TTC549 (cell line): ENCODE results near the gene BLTP1.
"Not testable (repeated sequence)": the region's sequence is repeated elsewhere in the genome, so short reads cannot be mapped to it uniquely, and the experiment has no call there.

Source experiments
- FAIRE-seq: peaks from 2 replicates; lab custom pipeline; 2012; peaks lifted over from hg19 to GRCh38; lab: Jason Lieb, UNC

BLTP1 gene, protein sequence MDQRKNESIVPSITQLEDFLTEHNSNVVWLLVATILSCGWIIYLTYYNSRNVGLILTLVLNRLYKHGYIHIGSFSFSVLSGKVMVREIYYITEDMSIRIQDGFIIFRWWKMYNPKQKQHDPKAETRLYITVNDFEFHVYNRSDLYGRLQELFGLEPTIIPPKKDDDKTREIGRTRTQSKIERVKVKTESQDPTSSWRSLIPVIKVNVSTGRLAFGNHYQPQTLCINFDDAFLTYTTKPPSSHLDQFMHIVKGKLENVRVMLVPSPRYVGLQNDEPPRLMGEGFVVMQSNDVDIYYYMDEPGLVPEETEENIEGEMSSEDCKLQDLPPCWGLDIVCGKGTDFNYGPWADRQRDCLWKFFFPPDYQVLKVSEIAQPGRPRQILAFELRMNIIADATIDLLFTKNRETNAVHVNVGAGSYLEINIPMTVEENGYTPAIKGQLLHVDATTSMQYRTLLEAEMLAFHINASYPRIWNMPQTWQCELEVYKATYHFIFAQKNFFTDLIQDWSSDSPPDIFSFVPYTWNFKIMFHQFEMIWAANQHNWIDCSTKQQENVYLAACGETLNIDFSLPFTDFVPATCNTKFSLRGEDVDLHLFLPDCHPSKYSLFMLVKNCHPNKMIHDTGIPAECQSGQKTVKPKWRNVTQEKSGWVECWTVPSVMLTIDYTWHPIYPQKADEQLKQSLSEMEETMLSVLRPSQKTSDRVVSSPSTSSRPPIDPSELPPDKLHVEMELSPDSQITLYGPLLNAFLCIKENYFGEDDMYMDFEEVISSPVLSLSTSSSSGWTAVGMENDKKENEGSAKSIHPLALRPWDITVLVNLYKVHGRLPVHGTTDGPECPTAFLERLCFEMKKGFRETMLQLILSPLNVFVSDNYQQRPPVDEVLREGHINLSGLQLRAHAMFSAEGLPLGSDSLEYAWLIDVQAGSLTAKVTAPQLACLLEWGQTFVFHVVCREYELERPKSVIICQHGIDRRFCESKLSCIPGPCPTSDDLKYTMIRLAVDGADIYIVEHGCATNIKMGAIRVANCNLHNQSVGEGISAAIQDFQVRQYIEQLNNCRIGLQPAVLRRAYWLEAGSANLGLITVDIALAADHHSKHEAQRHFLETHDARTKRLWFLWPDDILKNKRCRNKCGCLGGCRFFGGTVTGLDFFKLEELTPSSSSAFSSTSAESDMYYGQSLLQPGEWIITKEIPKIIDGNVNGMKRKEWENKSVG (N-terminal part only)

DNA sequence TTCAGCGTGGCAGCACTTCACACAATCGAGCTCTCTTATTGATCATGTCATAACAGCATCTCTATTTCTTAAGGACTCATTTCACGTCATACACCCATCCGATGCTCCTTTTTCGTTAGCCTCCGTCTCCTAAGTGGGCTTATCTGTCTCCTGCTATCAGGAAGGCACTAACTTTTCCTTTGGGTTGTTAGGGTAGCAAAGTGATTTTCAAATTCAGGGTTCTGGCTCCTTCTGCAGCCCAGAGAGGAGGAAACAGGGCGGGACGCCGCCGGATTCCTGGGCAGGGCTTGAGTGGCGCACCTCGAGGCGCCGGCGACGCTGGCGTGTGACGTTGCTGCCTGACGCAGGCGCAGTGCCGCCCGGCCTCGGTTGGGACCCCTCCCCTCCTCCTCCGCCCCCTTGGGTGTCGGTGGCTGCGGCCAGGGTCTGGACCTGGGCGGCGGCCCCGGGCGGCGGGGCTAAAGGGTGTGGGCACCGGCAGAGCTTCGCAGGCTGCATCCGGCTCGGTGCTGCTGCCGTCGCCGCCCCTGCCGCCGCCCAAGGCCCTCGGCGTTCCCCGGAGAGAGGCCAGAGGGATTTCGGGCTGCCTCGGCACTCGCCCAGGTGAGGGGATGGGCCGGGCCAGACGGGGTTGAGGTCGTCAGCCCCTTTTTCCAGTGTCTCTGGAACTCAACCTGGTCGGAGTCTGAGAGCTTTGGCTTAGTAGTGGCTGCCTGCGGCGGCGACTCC, at the start of gene BLTP1:
Gene BLTP1, plus strand, starts transcription at position 350 of the 729 bp plus-strand sequence. CDS start 18,317 bp downstream, outside the sequence.
- FAIRE-seq, result no peak

DNA sequence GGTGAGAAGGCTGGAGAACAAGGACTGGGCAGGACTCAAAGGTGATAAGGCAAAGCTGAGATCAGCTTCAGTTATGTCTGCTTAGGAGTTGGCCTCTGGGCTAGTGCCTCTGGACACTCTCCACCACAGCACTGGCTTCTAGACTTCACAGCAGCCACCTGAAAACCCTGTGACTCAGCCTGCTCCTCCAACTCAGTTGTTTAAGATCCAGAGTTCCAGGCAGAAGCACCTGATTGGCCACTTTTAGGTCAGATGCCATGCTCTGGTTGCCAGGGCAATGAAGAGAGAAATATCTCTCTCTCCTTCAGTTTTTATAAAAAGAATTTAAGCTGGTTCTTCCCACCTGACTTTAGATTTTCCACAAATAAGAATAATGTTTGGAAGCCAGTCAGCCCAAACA, 47.9 kb upstream of the BLTP1 start:
- no peak for FAIRE-seq

DNA sequence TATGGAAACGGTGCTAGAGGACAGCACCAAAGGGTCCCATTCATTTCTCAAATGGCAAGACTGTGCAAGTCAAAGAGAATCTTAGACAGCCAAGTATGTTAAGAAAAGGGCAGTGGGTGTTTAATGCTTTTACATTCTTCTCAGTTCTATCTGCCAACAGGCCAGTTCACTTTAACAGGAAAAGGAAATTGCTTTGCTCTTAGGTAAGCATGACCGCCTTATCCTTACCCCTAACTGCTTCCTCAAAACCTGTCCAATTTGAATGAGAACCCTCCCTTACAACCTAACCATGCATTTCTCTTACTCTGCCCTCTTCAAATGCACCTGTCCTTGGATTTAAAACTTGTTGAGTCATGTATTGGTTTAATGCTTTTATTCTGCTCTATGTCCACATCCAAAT, 44.5 kb upstream of the BLTP1 start:
- no peak for FAIRE-seq

DNA sequence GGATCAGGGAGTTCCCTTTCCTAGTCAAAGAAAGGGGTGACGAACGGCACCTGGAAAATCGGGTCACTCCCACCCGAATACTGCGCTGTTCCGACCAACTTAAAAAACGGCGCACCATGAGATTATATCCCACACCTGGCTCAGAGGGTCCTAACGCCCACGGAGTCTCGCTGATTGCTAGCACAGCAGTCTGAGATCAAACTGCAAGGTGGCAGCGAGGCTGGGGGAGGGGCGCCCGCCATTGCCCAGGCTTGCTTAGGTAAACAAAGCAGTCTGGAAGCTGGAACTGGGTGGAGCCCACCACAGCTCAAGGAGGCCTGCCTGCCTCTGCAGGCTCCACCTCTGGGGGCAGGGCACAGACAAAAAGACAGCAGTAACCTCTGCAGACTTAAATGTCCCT, 41.8 kb upstream of the BLTP1 start:
- not testable (repeated sequence) for FAIRE-seq

DNA sequence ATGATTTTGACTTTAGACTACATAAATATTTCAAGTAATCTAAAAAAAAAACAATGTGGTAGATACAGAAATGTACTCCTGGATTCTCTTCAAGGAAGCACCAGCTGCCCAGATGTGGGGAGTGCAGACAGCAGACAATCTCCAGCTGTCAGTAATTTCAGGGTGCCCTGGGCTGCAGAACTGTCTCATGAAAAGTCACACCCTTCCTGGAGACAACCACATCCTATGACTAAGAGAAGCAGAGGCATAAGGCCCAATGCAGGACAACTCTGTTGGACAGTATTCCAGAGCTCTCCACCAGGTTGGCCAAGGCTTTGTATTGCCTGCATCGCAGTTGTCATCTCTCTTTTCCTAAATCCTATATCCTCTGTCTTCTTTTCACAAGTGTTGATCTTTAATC, 34.4 kb upstream of the BLTP1 start:
- FAIRE-seq, result no peak

DNA sequence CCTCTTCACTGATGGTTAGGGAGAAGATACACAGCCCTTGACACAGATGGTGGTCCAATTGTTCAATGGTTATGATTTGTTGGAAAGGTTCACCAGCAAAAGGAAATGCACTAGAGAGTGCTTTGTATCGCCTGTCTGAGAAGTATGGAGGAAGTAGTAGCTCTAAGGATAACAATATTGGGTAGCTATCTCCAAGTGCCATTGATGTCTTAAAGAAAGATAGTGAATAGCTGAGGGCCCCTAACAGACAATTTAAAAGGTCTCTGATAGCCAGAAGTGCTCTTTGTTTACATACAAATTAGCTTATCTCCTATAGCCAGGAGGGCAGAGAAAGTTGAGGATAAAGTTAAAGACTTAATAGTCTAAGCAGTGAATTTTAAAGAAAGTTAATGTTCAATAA, 33.9 kb upstream of the BLTP1 start:
- no peak for FAIRE-seq

DNA sequence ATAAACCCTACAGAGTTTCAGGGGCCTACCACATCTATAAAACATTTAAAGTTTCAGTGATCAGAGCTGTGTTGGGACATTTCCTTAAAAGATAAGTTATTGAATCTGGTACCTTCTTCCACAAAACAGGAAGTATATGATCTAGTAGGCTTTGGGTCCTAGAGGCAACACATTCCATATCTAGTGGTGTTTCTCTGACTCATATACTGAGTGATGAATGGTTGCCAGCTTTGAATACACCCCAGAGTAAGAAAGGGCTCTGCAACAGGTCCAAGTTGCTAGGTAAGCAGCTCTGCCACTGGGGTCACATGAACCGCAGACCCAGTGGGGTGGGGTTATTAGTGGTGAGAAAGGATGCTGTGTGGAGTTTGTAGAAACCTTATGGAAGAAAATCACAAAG, 32.4 kb upstream of the BLTP1 start:
- FAIRE-seq, result no peak

DNA sequence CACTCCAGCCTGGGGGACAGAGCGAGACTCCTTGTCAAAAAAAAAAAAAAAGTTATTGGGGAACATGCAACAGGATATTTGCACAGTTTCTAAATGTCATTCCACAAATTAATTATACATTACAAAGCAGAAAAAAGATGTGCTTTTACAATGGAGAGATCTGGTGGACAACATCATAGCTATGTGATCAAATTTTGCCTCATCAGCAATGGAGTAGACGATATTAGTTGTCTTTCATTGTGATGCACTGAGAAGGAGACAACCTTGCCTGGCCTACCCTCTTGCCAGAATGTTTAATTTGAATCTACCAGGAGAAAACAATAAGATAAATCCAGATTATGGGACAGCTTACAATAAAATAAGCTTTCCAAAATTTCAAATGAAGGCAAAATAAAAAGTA, 30.5 kb upstream of the BLTP1 start:
- FAIRE-seq, result no peak

DNA sequence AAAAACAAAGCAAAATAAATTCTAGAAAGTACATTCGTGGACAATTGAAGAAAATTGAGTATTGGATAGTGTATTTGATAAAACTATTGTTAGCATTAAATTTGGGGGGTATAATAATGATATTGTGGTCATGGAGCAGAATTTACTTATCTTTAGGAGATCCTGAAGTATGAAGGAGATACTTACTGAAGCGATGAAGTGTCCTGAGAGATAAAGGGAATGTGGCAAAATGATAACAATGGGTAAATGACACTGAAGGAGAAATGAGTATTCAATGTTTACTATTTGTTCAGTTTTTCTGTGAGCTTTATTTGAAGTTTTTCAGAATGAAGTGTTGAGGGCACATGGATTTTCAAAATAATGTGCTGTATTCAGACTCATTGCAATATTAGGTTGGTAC, 30.0 kb upstream of the BLTP1 start:
- FAIRE-seq, result no peak

DNA sequence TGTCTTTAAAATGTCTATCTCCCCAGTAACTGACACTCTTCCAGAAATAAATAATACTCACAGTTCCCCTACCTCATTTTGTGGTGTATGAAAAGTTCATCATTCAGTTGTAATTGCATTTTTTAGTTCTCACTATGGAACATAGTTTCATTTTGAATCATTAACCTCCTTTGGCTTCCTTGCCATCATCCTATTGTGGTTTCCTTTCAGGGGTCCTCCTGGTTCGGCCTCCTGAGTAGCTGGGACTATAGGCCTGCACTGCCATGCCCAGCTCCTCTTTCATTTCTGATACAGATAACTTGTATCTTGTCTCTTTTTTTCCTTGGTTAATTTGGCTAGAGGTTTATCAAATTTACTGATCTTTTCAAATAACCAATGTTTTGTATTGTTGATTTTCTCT, 23.1 kb upstream of the BLTP1 start:
- FAIRE-seq, result no peak

DNA sequence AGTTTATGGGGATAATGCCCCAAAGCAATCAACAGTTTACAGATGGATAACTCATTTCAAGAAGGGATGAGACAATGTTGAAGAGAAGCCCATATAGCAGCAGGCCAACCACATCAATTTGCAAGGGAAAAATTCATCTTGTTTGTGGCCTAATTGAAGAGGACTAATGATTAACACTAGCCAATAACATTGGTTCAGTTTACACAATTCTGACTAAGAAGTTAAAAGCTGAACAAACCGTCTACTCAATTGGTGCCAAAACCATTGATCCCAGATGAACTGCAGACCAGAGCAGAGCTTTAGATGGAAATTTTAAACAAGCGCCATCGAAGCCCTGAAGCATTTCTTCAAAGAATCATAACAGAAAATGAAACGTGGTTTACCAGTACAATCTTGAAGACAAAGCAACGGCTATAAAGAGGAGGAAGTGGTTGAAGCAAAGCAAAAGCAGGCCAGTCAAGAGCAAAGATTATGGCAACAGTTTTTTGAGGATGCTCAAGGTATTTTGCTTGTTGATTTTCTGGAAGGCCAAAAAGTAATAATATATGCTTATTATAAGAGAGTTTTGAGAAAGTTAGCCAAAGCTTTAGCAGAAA, 20.5 kb upstream of the BLTP1 start:
- FAIRE-seq, result no peak

DNA sequence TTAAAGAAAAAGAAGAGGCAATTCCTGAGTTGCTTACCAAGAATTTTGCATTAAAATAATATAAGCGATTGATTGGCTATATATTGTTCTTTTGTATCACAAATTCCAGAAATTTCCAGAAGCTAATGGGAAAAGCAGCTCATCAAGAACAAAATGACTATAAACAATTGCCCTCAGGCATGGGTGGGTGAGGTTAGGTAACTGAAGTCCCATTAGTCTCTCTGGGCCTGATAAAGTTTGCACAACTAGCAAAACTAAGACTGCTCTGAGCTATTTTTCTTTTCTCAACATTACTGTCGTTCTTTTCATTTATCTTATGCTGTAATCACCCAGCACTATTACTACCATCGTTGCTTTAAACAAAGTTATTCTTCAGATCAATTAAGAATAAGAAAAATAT, 19.2 kb upstream of the BLTP1 start:
- no peak for FAIRE-seq

DNA sequence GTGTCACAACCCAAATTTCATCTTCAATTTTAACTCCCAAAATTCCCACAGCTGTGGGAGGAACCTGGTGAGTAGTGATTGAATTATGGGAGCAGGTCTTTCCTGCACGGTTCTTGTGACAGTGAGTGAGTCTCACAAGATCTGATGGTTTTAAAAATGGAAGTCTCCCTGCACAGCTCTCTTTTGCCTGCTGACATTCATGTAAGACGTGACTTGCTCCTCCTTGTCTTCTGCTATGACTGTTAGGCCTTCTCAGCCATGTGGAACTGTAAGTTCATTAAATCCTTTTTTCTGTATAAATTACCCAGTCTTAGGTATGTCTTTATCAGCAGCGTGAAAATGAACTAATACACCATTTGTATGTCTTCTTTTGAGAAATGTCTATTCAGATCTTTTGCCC, 13.0 kb upstream of the BLTP1 start:
- FAIRE-seq, result no peak

DNA sequence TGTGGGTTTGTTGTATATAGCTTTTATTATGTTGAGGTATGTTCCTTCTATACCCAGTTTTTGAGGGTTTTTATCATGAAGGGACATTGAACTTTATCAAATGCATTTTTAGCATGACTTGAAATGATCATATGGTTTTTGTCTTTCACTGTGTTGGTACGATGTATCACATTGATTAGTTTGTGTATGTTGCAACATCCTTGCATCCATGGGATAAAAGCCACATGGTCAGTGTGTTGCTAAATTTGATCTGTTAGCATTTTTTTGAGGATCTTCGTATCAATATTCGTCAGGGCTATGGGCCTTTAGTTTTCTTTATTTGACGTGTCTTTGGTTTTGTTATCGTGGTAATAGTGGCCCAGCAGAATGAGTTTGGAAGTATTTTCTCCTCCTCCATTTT, 11.3 kb upstream of the BLTP1 start:
- FAIRE-seq, result no peak

DNA sequence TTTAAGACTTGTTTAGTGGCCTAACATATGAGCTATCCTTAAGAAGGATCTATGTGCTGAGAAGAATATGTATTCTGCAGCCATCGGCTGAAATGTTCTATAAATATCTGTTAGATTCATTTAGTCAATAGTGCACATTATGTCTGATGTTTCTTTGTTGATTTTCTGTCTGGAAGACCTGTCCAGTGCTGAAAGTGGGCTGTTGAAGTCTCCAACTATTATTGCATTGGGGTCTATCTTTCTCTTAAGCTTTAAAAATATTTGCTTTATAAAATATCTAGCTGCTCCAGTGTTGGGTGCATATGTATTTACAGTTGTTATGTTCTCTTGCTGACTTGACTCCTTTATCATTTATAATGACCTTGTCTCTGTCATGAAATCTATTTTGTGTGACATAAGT, 9.4 kb upstream of the BLTP1 start:
- no peak for FAIRE-seq

DNA sequence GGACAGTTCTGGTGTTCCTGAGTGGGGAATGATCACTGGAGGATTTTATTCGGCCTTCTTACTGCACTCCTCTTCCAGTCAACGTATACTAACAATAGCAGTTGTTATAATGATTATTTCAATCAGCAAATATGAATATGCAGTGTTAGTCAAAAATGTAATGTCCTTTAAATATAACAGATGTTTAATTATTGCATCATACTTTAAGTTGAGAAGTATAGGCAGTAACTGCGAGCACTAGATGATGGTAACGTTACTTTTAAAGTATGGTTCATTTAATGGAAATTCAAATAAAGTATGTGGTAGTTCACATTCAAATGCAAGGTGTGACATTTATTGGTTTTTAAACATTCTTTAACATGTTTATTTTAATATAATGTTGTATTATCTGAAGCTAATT, 5.5 kb upstream of the BLTP1 start:
- no peak for FAIRE-seq

DNA sequence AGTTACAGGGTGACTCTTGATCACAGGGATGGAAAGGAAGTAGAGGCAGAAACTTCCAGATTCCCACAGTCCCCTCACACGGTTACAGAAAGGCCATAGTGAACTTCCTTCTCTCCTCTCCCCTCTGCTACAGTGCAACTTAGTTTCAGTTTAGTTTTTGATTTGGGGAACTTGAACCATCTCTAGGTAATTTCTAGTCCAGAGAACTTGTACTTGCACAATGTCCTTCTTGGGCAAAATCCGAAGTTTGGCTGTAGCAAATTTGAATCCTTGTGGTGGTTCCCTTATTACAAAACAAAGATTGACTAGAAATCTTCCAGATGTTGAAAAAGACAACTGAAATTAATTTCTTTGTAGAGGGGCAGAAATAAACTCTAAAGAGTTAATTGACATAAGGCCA, 1.2 kb upstream of the BLTP1 start:
- no peak for FAIRE-seq

DNA sequence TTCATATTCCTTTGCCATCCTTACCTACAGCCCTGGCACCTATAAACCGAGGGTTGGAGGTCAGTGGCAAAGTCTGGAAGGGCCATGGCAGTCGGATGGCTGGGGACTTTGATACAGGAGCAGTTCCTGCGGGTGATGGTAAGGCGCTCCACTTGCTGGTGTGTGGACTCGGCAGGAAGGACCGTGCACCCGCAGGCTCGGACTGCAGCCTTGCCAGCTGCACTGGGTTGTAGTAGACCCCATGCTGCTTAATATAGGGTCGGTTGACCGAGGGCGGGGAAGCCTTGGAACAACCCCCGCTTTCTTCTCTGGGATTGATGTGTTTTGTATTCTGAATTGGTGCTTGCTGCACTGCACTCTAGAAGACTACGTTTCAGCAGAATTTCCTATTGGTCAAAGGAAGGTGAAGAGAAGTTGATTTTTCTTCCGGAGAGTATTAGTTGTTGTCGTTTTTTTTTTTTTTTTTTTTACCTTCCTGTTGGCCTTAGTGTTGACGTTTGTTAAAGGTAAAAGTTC, 638 bp downstream of the BLTP1 start:
- FAIRE-seq, result no peak

DNA sequence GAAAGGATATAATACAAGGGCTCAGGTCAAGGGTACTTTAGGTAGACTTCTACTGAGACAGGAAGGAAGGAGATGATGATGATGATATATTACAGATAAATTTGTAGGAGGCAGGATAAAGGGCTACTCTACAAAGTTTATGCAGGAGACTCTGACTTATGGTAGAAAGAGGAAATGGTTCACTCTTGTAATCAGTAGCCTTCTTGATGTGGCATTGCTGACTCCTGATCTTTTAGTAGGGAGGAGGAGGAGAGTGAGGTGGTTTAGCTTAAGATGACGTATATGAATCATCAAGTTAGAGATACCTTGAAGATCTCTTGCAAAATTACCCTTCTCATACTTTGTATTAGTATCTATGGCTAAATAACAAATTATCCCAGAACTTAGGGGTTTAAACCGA, 4.7 kb downstream of the BLTP1 start:
- FAIRE-seq, result no peak

DNA sequence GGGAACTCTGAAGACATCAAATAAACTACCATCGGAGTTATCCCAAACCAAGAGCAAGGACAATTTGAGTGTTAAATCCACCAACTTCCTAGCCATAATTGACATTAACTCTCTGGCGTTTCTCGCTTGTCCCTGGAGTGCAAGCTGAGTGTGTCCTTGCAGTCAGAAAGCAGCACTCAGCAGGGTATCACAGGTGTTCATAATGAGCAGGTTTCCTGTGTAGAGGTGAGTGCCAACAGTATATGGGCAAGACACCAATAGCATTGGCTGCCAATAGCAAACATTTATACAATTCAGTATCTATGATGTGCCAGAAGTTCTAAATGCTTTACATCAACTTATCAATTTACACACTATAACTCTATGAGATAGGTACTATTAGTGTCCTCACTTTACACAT, 11.2 kb downstream of the BLTP1 start:
- no peak for FAIRE-seq

DNA sequence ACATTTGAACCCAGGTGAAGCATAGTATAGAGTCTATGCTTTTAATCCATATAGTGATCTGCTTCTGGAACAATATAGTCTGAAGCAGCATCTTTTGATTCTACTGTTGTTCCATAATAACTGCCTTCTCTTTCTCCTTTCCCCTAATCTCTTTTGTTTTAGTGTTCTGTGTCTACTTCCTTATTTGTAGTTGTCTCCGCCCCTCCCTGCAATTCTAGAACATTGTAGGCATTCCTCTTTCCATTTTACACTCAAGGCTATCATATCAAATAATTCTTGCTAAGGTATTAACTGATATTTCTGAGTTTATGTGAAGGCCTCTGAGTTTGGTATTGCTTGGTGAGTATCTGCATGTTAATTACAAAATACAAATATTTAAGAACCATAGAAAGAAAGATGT, 11.6 kb downstream of the BLTP1 start:
- no peak for FAIRE-seq

DNA sequence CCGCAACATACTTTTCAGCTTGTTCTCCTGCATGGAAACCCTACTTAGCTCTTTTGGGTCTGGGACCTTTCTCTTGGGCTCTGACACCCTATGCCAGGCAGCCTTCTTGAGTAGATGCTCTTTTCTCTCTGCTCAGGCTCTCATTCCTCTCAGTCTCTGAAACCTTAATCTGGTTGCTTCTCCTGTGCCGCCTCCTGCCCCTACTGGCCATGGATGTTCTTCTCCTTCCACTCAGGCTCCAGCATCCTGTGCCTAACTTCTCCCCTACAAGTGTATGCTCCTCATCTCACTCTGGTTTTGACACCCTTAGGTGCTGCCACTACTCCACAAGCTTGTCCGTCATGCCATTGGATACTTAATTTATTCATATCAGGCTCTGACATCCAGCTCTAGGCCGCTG, 15.2 kb downstream of the BLTP1 start:
- FAIRE-seq, result no peak
